GM20000 (cell line): ENCODE measurements around the gene MAP3K5.
"Not testable (repeated sequence)": the region's sequence is repeated elsewhere in the genome, so short reads cannot be mapped to it uniquely, and the experiment has no call there.

ENCODE experiments used
- DNase-seq: peaks from one replicate; pipeline ENCODE4 v3.0.0; 2012; ENCODE audit warnings: low spot score
- CTCF ChIP-seq: IDR thresholded peaks from 2 replicates; pipeline ENCODE4 v1.5.1; 2012; ENCODE audit warnings: mild to moderate bottlenecking, control low read depth; ENCODE audit errors: extremely low read depth, missing control alignments

MAP3K5 gene

GRCh38 chr6:136790411-136791295 is 1.6 kb downstream of the MAP3K5 start:
- no peak for TF ChIP-seq CTCF
- no peak for DNase-seq

GRCh38 chr6:136789440-136789839 is 2.8 kb downstream of the MAP3K5 start:
- DNase-seq = not testable (repeated sequence)

GRCh38 chr6:136788069-136788902 is 4.0 kb downstream of the MAP3K5 start:
- TF ChIP-seq CTCF = no peak
- no peak for DNase-seq

DNA sequence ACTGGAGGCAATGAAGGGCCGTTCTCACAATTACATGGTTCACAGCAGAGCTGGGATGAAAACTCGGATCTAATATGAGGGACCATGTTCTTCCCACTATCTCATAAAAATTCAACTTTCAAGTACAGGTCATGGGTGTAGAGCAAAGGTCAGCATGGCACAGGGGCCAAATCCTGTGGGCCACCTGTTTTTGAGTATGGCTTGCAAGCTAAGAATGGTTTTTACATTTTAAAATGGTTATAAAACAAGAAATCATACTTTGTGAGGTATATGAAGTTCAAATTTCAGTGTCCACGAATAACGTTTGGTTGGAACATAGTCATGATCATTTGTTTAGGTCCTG is 4.6 kb downstream of the MAP3K5 start:
- no peak for DNase-seq

DNA sequence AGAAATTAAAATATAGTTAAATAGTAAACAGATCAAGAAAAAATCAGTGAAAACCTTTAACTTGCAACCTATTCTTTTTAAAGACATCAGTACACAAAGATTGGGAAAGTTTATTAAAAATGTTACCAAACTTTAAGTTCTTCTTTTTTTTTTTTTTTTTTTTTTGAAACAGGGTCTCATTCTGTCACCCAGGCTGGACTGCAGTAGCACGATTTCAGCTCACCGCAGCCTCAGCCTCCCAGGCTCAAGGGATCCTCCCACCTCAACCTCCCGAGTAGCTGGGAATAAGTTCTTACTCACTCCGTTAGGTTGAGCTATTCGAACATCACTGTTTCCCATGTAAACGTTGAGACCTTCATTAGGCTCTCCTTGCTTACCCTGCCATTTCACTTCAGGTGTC is 5.6 kb downstream of the MAP3K5 start:
- TF ChIP-seq CTCF = no peak
- DNase-seq = no peak

More for the DNA sequence above, 4.6 kb downstream of the MAP3K5 start:
- no peak for TF ChIP-seq CTCF

DNA sequence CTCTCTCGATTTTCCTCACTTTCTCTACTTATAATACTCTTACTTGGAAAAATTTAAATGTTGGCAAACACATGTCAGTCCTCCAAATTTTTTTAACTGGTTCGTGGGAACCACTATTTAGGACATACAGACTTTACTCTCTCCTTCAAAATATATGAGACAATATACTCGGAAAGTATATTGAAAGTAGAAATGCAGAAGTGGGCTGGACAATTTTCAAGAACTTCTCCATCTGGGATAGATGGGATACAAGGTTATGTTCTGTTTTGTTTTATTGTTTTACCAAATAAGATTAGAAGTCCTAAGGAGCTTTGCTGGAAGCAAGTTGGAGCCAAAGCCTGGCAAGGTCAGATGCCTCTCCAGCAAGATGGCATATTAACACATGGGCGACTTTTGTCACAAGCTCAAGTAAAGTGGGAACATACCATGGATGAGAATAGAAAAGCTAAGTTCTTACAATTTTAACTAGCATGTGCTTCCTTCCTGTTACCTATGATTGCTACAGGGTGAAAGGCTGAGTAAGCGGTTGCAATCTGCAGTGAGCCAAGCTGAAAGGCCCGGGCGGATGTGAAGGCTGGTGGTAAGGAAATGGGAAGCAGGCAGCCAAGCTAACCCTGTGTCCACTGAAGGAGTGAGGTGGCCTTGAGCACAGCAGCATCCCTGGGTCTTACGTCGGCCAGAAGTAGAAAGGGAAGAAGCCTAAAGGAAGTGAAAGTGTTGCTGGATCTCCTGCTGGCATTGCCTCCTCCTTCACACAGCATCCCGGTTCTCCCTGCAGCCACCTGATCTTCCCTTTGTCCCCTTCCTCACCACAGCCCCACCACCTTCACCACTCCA is 7.1 kb downstream of the MAP3K5 start:
- TF ChIP-seq CTCF = no peak
- no peak for DNase-seq

GRCh38 chr6:136784271-136784664 is 8.0 kb downstream of the MAP3K5 start:
- no peak for DNase-seq
- no peak for TF ChIP-seq CTCF
